NCI-H1092 (cell line): Measurements from ENCODE around the gene ADCY2.

ENCODE experiments used
- DNase-seq: peaks from one replicate; lab custom pipeline; 2025; lab: John Stamatoyannopoulos, UW

ADCY2 gene

DNA sequence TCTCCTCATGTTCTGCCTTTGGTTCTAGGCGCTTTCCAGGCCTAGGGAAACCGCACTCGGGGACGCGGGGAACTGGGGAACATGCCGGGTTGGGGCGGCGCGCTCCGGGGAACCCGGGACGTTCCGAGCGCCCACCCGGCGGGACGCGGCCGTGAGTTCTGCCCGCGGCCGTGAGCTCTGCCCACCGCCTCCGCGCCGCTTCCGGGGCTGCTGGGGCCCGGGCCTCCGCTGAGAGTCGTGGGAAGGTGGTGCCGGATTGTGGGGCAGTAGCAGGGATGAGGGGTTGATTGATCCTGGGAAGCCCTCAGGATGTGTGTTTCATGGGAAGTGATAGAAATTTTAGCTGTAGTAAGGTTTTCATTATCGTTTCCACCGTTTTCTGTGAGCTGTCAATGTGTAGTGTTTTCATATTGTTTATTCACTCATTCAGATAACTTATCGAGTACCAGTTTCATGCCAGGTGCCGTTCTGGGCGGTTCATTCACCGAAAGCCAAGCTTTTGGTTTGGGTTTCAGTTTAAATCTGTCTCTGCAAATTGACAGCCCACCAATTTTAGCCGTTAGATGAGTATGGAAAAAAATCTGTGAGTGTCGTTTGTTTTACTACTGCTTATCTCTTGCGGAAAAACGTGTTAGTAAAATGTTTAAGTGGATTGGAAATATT lies 473.7 kb downstream of the ADCY2 start:
- no peak for DNase-seq

DNA sequence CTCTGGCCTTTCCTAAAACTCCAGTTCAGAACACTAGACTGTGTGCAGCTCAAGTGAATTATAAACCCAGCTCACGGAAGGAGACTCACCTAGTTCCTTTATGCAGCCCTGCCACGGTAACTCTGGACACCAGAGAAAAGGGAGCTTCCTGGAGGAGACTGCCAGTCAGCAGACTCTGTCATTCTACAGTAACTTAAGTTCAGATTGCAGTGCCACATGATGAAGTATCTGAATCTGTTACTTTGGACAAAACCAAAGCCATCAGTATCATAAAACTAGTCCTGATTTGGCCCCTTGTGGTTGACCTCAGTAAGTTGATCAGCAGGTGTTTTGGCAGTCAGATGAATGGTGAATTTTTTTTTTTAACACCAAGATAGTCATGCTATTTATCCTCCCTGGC lies 475.7 kb downstream of the ADCY2 start:
- no peak for DNase-seq

DNA sequence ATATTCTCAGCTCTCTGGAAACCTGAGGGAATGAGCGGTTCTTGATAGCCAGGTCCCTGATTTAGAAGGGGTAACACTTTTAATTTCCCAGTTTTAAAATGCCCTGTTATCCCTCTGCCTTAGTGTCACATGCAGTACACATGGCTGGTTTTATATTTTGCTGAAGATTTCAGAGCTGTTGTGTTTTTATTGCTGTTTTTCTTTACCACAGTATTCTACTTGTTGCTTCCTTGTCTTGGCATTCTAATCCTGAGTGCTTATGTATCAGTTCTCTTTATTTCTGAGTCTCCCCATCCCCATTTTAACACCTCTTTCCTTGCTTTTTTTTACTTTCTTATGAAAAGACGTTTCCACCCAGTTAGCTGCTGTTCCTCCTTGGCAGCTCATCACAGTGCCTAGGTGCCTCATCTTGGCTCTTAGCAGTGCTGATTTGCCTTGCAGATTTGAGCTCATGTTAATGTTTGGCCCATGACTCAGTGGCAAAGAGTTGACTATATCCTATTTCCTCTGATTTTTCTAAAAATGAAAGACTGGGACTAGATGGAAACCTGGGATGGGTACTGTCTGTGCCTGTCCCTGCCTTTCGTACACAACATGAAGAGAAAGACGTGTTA lies 476.7 kb downstream of the ADCY2 start:
- no peak for DNase-seq

DNA sequence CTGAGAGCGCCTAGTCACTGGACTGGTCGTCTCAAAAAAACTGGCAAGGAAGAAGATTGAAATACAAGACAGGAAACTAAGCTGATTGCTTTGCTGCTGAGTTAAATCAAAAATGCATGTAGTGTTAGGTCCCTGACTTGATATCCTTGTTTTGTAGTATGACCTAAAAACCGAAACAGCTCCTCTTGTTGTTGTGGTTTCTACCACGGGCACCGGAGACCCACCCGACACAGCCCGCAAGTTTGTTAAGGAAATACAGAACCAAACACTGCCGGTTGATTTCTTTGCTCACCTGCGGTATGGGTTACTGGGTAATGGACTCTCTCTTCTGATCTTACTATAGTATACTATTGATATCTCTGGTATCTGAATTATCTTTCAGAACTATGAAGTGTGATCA lies 477.3 kb downstream of the ADCY2 start:
- DNase-seq: no peak

DNA sequence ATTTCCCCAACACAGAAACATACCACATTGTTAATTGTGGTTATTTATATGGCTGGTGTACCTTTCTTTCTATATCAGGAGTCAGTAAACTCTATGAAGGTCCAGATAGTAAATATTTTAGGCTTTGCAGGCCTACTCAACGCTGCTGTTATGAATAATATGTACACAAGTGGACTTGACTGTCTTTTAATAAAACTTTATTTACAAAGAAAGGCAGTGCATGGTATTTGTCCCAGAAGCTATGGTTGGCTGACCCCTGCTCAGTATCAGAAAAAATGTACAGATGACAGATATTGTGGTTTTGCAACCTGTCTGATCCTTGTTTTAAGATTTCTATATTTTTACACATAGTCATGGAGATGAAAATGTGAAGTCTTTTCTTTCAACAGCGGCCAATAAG lies 478.7 kb downstream of the ADCY2 start:
- no peak for DNase-seq

DNA sequence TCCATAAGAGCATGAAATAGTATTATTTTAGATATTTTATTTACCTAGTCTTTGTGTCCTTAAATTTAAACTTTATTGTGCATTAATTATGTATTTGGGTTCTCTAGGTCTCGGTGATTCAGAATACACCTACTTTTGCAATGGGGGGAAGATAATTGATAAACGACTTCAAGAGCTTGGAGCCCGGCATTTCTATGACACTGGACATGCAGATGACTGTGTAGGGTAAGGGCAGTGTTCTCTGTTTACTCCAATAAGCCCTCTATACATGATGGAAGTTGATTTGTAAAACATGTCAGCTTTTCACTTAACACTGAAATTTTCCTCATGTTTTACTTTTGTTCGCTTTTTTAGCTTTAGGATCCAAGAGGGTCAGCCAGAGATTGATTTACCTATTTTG lies 479.2 kb downstream of the ADCY2 start:
- no peak for DNase-seq

DNA sequence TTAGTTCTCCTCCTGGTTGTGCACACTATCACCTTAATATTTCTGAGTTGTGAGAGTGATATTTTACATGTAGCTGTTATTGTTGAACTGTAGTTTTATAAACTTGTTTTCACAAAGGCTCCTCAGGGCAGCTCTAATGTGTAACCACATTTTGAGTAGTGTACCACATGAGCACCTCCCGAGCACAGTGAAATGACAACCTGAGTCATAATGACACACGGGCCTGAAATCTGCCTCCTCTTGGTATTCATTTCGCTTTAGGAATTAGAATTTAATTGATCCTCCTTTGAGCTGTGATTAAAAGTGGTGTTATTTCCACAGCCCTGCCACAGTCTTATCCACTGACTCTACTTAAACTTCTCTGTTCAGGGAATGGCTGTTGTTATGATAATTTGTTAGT lies 480.9 kb downstream of the ADCY2 start:
- no peak for DNase-seq

DNA sequence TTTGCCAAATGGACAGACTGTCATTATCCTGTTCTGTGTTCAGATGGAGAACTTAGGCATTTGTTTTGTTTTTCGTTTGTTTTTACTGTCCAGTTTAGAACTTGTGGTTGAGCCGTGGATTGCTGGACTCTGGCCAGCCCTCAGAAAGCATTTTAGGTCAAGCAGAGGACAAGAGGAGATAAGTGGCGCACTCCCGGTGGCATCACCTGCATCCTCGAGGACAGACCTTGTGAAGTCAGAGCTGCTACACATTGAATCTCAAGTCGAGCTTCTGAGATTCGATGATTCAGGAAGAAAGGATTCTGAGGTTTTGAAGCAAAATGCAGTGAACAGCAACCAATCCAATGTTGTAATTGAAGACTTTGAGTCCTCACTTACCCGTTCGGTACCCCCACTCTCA lies 481.9 kb downstream of the ADCY2 start:
- no peak for DNase-seq

DNA sequence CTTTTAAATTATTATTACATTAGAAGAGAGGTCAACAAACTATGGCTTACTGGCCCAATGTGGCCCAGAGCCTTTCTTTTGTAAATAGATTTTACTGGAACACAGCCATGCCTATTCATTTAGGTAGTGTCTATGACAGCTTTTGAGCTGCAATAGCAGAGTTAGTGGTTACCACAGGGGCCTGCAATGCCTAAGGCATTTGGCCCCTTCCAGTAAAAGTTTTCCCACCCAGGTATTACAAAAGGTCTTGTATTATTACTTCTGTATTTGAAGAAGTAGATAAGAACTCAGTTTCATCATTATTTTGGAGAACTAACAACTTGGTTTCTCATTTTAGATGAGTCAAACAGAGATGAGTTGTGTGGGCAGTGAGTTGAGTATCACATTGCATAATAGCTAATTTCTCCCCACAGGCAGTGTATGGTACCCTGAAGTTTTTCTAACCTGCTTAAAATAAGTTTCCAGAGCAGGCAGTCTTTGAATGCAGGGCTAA lies 482.5 kb downstream of the ADCY2 start:
- DNase-seq: no peak
